SH-SY5Y (cell line): ENCODE results near the gene SVEP1.

ENCODE experiments used
- GATA2 ChIP-seq: IDR thresholded peaks from 2 replicates; pipeline ENCODE4 v1.6.1; 2011; ENCODE audit warnings: mild to moderate bottlenecking, low read depth, low read length
- GATA3 ChIP-seq: IDR thresholded peaks from 2 replicates; pipeline ENCODE4 v1.6.1; 2011; ENCODE audit warnings: low read depth, mild to moderate bottlenecking, low read length, moderate library complexity

The SVEP1 gene

GRCh38 chr9:110579034-110579861 lies at the start of gene SVEP1:
SVEP1 (minus strand) TSS chr9:110579741; CDS start chr9:110579543, 198 bp downstream.
- TF ChIP-seq GATA2 (no peak), GATA3 (no peak)

- TF ChIP-seq GATA2 (no peak), GATA3 (no peak)
Observed at GRCh38 chr9:110626101-110626829, 46.7 kb upstream of the SVEP1 start.

- no peak for TF ChIP-seq GATA2
- TF ChIP-seq GATA3 = no peak
Observed at GRCh38 chr9:110623462-110624025, 44.0 kb upstream of the SVEP1 start.

GRCh38 chr9:110622368-110622767 lies 42.8 kb upstream of the SVEP1 start:
- TF ChIP-seq GATA2 (no peak), GATA3 (no peak)

GRCh38 chr9:110620726-110621125 lies 41.2 kb upstream of the SVEP1 start:
- no peak for TF ChIP-seq GATA2
- TF ChIP-seq GATA3 = no peak

GRCh38 chr9:110619831-110620230 lies 40.3 kb upstream of the SVEP1 start:
- TF ChIP-seq GATA3 (no peak), GATA2 (no peak)

GRCh38 chr9:110615498-110615897 lies 36.0 kb upstream of the SVEP1 start:
- no peak for TF ChIP-seq GATA2
- no peak for TF ChIP-seq GATA3

GRCh38 chr9:110606179-110606790 lies 26.7 kb upstream of the SVEP1 start:
- no peak for TF ChIP-seq GATA2
- no peak for TF ChIP-seq GATA3

GRCh38 chr9:110605565-110605964 lies 26.0 kb upstream of the SVEP1 start:
- TF ChIP-seq GATA2 = no peak
- TF ChIP-seq GATA3 = no peak

GRCh38 chr9:110604171-110604601 lies 24.6 kb upstream of the SVEP1 start:
- TF ChIP-seq GATA3 (no peak), GATA2 (no peak)

GRCh38 chr9:110602281-110602680 lies 22.7 kb upstream of the SVEP1 start:
- TF ChIP-seq GATA2 (no peak), GATA3 (no peak)

GRCh38 chr9:110601098-110601497 lies 21.6 kb upstream of the SVEP1 start:
- TF ChIP-seq GATA3 (no peak), GATA2 (no peak)

- TF ChIP-seq GATA3 (no peak), GATA2 (no peak)
Observed at GRCh38 chr9:110599468-110599867, 19.9 kb upstream of the SVEP1 start.

- TF ChIP-seq GATA2 (no peak), GATA3 (no peak)
Observed at GRCh38 chr9:110592044-110592830, 12.7 kb upstream of the SVEP1 start.
